K562 (cell line): ENCODE results near the gene SPTBN4. TPM values are rescaled to one million over a fixed set of nuclear protein-coding genes. Genes with fewer than 3 reads are reported as not detected.

Experiments used
- AFF4 ChIP-seq: sonication (generic); formaldehyde crosslinking; IDR thresholded peaks from 2 replicates; pipeline ENCODE4 v1.8.0; 2023; ENCODE audit warnings: mild to moderate bottlenecking, missing genetic modification reagents
- ARNT ChIP-seq, 2 experiments: fragments of 450-650 bp; IDR thresholded peaks; 2 replicates each; pipeline ENCODE4 v1.6.1; 2016; ENCODE audit warnings: mild to moderate bottlenecking in 1 of 2
- BHLHE40 ChIP-seq: IDR thresholded peaks from 2 replicates; pipeline ENCODE4 v1.6.1; 2011; ENCODE audit warnings: low read length, improper control_type of control experiment
- CC2D1A ChIP-seq: fragments of 450-650 bp; IDR thresholded peaks from 2 replicates; pipeline ENCODE4 v1.6.1; 2017; ENCODE audit warnings: mild to moderate bottlenecking
- CHD1 ChIP-seq: fragments of 200-600 bp; sonication (generic); IDR thresholded peaks from one replicate; pipeline ENCODE4 v1.6.1; 2012; ENCODE audit warnings: mild to moderate bottlenecking, moderate library complexity, low read length, inconsistent platforms
- CREB5 ChIP-seq: fragments of 250-450 bp; sonication (Bioruptor Pico); IDR thresholded peaks from 2 replicates; pipeline ENCODE4 v1.5.0; 2020; ENCODE audit warnings: mild to moderate bottlenecking
- GTF2E2 ChIP-seq: fragments of 200-800 bp; sonication (Bioruptor generic); IDR thresholded peaks from 2 replicates; pipeline ENCODE4 v1.6.1; 2016; ENCODE audit warnings: missing genetic modification characterization, missing compliant biosample characterization
- GTF2F1 ChIP-seq: IDR thresholded peaks from 2 replicates; pipeline ENCODE4 v1.6.1; 2011; ENCODE audit warnings: low read depth, low read length, improper control_type of control experiment
- MEF2D ChIP-seq: conservative IDR thresholded peaks from 2 replicates; pipeline ENCODE4 v1.6.1; 2016; ENCODE audit warnings: low read depth, missing genetic modification characterization, missing compliant biosample characterization
- NCOA2 ChIP-seq, 2 experiments: fragments of 450-650 bp; IDR thresholded peaks; 2 replicates each; pipeline ENCODE4 v1.6.1; 2018; ENCODE audit warnings: mild to moderate bottlenecking in 2 of 2, moderate library complexity in 1 of 2; ENCODE audit not compliant: partially characterized antibody in 2 of 2
- POLR2H ChIP-seq: IDR thresholded peaks from 2 replicates; pipeline ENCODE4 v1.6.1; 2016; ENCODE audit warnings: missing genetic modification characterization, low read depth, mild to moderate bottlenecking, control low read depth, missing compliant biosample characterization, moderate library complexity
- RERE ChIP-seq: sonication (generic); formaldehyde crosslinking; IDR thresholded peaks from 2 replicates; pipeline ENCODE4 v1.8.0; 2023; ENCODE audit warnings: missing genetic modification reagents, mild to moderate bottlenecking, borderline replicate concordance
- TEAD2 ChIP-seq: fragments of 450-650 bp; IDR thresholded peaks from 2 replicates; pipeline ENCODE4 v1.6.1; 2016; ENCODE audit warnings: missing genetic modification characterization, control low read depth, missing compliant biosample characterization
- ZFX ChIP-seq: sonication (generic); formaldehyde crosslinking; IDR thresholded peaks from 2 replicates; pipeline ENCODE4 v1.8.0; 2022; ENCODE audit warnings: mild to moderate bottlenecking, missing genetic modification reagents, moderate library complexity
- polyA plus RNA-seq, 8 experiments: library from polyadenylated mRNA; depleted of rRNA in 4 of 8; stranded (reverse) in 5 of 8; unstranded in 3 of 8; fragments of >200 nt; fragmentation: Nextera tagmentation in 2 of 8; fragmentation: Illumina TruSeq in 1 of 8; extraction: Ambion mirVana in 2 of 8; extraction: Trizol in 1 of 8; gene quantifications; 2 replicates each; pipeline versions ENCODE4 v1.2.1 to v1.2.3, GENCODE V29; 2011 to 2014; ENCODE audit warnings: inconsistent platforms in 1 of 8, missing spikeins in 1 of 8
- total RNA-seq, 7 experiments: library from RNA; depleted of rRNA in 6 of 7; stranded (reverse); fragments of >200 nt in 6 of 7; fragmentation: Illumina TruSeq in 2 of 7; extraction: Trizol in 2 of 7; gene quantifications; 2 replicates each; pipeline versions ENCODE4 v1.2.1 to v1.2.3, GENCODE V29; 2011 to 2021; ENCODE audit warnings: low replicate concordance in 1 of 7

Gene SPTBN4
- total and polyA plus RNA-seq, 9 of the 15 experiments (the other 6 are each of a cell fraction or from before 2014, with no cell fraction given): 0.01 to 1.5 (median 0.86) TPM

GRCh38 chr19:40465557-40466218, 1.1 kb upstream of the SPTBN4 start, which contains the start of gene BLVRB (continued):
- TF ChIP-seq CREB5 (CRISPR knock-in tag): no peak
- no peak for TF ChIP-seq MEF2D (tag)
- peak; percentile 97 for TF ChIP-seq BHLHE40
- no peak for TF ChIP-seq TEAD2 (tag)
- TF ChIP-seq ZFX (CRISPR knock-in tag): peak; percentile 52
- no peak for TF ChIP-seq GTF2E2 (tag)
- TF ChIP-seq NCOA2 (IDR thresholded peaks at IDR 0.05; ENCODE audit: partially characterized antibody in 2 of 2): no peak
- 0 out of 2 replicates have a peak, but pooled peaks have one; percentile 20 for TF ChIP-seq GTF2F1
- no peak for TF ChIP-seq POLR2H
- peak; percentile 18; the same call in 1 of the 2 replicates for TF ChIP-seq AFF4 (CRISPR knock-in tag)
- TF ChIP-seq CC2D1A: no peak
- no peak for TF ChIP-seq CHD1
- TF ChIP-seq ARNT (IDR thresholded peaks at IDR 0.05): no peak
- TF ChIP-seq RERE (CRISPR knock-in tag): no peak
